ENCODE data around the gene MRGPRE. TPM values are rescaled to one million over a fixed set of nuclear protein-coding genes. Genes with fewer than 3 reads are reported as not detected.
A peak's percentile ranks its signal among the peaks of the same experiment; 100 is the strongest.

Gene MRGPRE
- total RNA-seq, 1 experiment from 2014 or later, result not detected

- Histone ChIP-seq H4K20me1 (ENCODE audit: control insufficient read depth, insufficient read depth, insufficient read length) (no peaks in the 10 kb centered on the region), H2AFZ (ENCODE audit: low read length) (no peak overlapping the region), H3K4me2 (ENCODE audit: insufficient read depth, insufficient read length, low read length) (no peak overlapping the region), H2BK20ac (ENCODE audit: low read depth, low read length, poor library complexity, severe bottlenecking) (no peak overlapping the region), H3K4ac (ENCODE audit: low read depth, low read length) (no peak overlapping the region), H2BK120ac (ENCODE audit: low read depth, low read length, poor library complexity, severe bottlenecking) (no peak overlapping the region), H3K27me3 (ENCODE audit: insufficient read depth, low read length) (no peaks in the 10 kb centered on the region), H4K8ac (replicated peaks; ENCODE audit: insufficient read length, low read depth, low read length) (no peak overlapping the region), H3K9me3 (ENCODE audit: control insufficient read depth, low read depth, low read length) (no peaks in the 10 kb centered on the region), H3K23me2 (ENCODE audit: insufficient read length, low read depth, low read length, poor library complexity, severe bottlenecking) (no peaks in the 10 kb centered on the region), H3K79me1 (ENCODE audit: insufficient read depth, low read depth, low read length, poor library complexity, severe bottlenecking) (no peaks in the 10 kb centered on the region), H3K9ac (ENCODE audit: extremely low read depth, insufficient read length, low read length) (no peak overlapping the region), H2BK15ac (ENCODE audit: low read depth, low read length) (no peak overlapping the region), H2AK5ac (ENCODE audit: insufficient read length, low read length) (no peak overlapping the region), H3T11ph (ENCODE audit: low read length) (no peak overlapping the region), H4K5ac (ENCODE audit: insufficient read length, low read depth, low read length) (no peak overlapping the region), H3K23ac (ENCODE audit: insufficient read length, low read depth, low read length) (no peak overlapping the region), H3K79me2 (ENCODE audit: insufficient read depth, low read length) (no peaks in the 10 kb centered on the region), H4K91ac (ENCODE audit: insufficient read length, low read depth, low read length) (no peak overlapping the region), H3K14ac (ENCODE audit: insufficient read depth, low read length) (no peak overlapping the region), H3K4me1 (ENCODE audit: insufficient read depth, low read length) (no peaks in the 10 kb centered on the region), H3K27ac (ENCODE audit: insufficient read length, low read depth, low read length) (no peak overlapping the region), H3K18ac (ENCODE audit: insufficient read length, low read depth, low read length) (no peak overlapping the region), H2BK5ac (ENCODE audit: insufficient read length, low read length) (no peak overlapping the region), H2BK12ac (ENCODE audit: insufficient read length, low read depth, low read length) (no peak overlapping the region), H3K56ac (ENCODE audit: insufficient read length, low read depth, low read length) (no peak overlapping the region)
- Mint-ChIP-seq H3K9me3 (no peaks in the 10 kb centered on the region), H3K27ac (peak overlapping the region in 1 of 3 experiments; percentile 10; a peak in 1 of 7 replicates), H3K27me3 (ENCODE audit: low read depth) (peaks cover 11% of the 10 kb centered on the region), H3K4me1 (peaks cover 8 to 11% of the 10 kb centered on the region in 2 experiments), H3K4me3 (no peak overlapping the region), H3K36me3 (ENCODE audit: insufficient read depth in 1 of 3, low read depth in 3 of 3) (no peaks in the 10 kb centered on the region)
- no CpG with 5 or more reads among the region's 21 CpGs for WGBS (ENCODE audit: extremely low coverage, insufficient read length, low lambda C conversion rate)
- no peak for TF ChIP-seq CTCF (conservative IDR thresholded peaks at IDR 0.05)
- no peak for DNase-seq
Observed at GRCh38 chr11:3232956-3233355, 739 bp upstream of the MRGPRE start.
